Omental fat pad (tissue), 4 donors: ENCODE results near the gene CEBPE. TPM values are rescaled to one million over a fixed set of nuclear protein-coding genes. Genes with fewer than 3 reads are reported as not detected.
A peak's percentile ranks its signal among the peaks of the same experiment; 100 is the strongest.

Source experiments
- ATAC-seq: fragments of 150-250 bp; one replicate; pipeline ENCODE4 v1.9.1; 2016; ENCODE audit warnings: mild to moderate bottlenecking, moderate library complexity; ENCODE audit not compliant: low FRiP score
- DNase-seq: peaks from one replicate; pipeline ENCODE4 v3.0.0-alpha.2; 2019; ENCODE audit warnings: low spot score
- total RNA-seq, 4 donors: library from RNA; depleted of rRNA; stranded (reverse); fragments of >200 nt; gene quantifications; one replicate each; pipeline ENCODE4 v1.1.0, GENCODE V29; 2016
- TF ChIP-seq, protein P1 (sequence below), 3 donors: fragments of 450-650 bp; IDR thresholded peaks; one replicate each; pipeline ENCODE4 v1.5.1; 2016 to 2017; ENCODE audit warnings: antibody characterized with exemption in 3 of 3, mild to moderate bottlenecking in 3 of 3, moderate library complexity in 2 of 3

The CEBPE gene
- total RNA-seq, 4 donors from 2014 or later, result 0.36 to 2.7 (median 0.37) TPM; not detected in 1

GRCh38 chr14:23130871-23131270 lies 11.8 kb upstream of the CEBPE start:
- TF ChIP-seq, protein P1, sequence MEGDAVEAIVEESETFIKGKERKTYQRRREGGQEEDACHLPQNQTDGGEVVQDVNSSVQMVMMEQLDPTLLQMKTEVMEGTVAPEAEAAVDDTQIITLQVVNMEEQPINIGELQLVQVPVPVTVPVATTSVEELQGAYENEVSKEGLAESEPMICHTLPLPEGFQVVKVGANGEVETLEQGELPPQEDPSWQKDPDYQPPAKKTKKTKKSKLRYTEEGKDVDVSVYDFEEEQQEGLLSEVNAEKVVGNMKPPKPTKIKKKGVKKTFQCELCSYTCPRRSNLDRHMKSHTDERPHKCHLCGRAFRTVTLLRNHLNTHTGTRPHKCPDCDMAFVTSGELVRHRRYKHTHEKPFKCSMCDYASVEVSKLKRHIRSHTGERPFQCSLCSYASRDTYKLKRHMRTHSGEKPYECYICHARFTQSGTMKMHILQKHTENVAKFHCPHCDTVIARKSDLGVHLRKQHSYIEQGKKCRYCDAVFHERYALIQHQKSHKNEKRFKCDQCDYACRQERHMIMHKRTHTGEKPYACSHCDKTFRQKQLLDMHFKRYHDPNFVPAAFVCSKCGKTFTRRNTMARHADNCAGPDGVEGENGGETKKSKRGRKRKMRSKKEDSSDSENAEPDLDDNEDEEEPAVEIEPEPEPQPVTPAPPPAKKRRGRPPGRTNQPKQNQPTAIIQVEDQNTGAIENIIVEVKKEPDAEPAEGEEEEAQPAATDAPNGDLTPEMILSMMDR (IDR thresholded peaks at IDR 0.05), result no peak
- DNase-seq, result peak; percentile 53
- ATAC-seq, result peak; percentile 34

GRCh38 chr14:23129759-23130316 lies 10.8 kb upstream of the CEBPE start:
- ATAC-seq (no peak), DNase-seq (no peak)
- TF ChIP-seq, protein P1 (IDR thresholded peaks at IDR 0.05), result no peak

DNA sequence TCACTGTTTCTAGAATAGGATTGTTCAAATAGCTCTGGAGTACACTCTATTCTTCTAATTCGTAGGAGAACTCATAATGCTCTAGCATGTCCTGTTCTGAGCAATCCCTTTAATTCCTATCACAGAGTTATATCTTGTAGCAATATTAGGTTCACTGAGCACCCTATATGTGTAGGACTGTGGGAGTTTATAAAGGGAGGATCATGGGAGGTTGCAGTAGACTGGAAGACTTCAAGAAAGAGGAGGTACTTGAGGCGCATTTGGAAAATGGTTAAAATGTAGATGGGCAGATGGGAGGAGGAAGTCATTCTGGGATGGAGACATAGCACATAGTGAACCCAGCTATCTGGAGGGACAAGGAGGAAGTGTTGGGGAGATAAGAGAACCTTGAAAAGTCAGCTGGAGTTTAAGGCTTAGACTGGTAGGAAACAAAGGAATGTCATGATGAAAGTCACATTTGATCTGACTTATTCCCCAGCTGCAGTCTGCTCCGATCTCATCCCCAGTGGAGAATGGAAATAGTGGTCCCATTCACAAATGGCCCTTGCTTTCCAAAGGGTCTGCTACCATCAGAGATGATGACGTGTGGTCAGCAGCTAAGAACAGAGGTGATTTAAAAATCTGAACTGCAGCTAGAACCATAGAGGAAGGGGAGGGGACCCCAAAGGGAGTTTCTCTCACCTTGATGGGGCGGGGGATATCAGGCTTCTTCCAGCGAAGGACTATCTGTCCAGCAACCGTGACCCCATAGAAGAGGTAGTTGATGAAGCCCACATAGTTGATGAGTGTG lies 10.1 kb upstream of the CEBPE start:
- DNase-seq (no peak), ATAC-seq (no peak)
- TF ChIP-seq, protein P1 (IDR thresholded peaks at IDR 0.05), result no peak

GRCh38 chr14:23127861-23128260 lies 8.8 kb upstream of the CEBPE start:
- TF ChIP-seq, protein P1 (IDR thresholded peaks at IDR 0.05), result no peak
- ATAC-seq (no peak), DNase-seq (no peak)

DNA sequence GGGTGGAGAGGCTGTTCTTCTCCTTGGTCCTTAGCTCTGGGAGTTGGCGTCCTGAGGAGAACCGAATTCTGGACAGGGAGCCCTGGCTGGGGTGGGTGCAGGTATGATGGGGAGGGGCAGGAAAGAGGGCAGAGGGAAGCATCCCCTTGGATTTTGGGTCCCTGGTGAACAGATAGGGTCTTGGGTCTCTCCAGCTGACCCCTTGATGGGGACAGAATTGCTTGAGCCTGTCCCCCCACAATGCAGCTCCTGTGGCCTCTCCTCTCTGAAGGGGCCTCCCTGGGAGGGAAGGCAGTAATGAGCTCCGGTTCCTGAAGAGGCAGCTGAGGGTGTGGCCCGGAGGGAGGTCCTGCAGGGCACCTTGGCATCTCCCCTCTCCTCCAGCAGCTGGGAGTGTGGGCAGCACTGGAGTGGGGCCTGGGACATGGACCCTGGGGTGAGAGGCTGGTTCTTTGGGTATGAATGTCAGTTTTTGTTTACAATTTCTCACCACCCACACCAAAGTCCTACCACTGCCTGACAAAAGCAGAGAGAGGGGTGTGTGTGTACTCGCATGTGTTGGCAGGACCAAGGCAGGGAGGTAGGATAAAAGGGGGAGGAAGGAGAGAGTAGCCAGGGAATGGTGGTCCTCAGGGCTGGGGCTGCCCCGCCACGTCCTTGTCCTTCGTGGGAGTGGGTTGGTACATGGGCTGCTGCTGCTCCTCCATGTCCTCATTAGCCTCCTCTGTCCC lies 7.7 kb upstream of the CEBPE start:
- ATAC-seq (no peak), DNase-seq (no peak)
- TF ChIP-seq, protein P1 (IDR thresholded peaks at IDR 0.05), result no peak

GRCh38 chr14:23125933-23126524 lies 7.0 kb upstream of the CEBPE start:
- no peak for DNase-seq
- no peak for ATAC-seq
- TF ChIP-seq, protein P1 (IDR thresholded peaks at IDR 0.05), result no peak
